Stimulated activated CD4-positive, alpha-beta T cell treated with anti-CD3 and anti-CD28 coated beads, Interleukin-12 subunit alpha, Interleukin-12 subunit beta, amount 100 ng/mL, for 48 hours (primary cell): Measurements from ENCODE around the gene TUBB4B.

Experiments
- DNase-seq, 3 donors: peaks; one replicate each; pipeline ENCODE4 v3.0.0-alpha.2; 2020; ENCODE audit warnings: low read depth in 2 of 3, low spot score in 1 of 3

The TUBB4B gene

GRCh38 chr9:137293094-137293481, 52.0 kb downstream of the TUBB4B start:
- DNase-seq, result no peak
